Neural cell (in vitro differentiated cells): ENCODE results near the gene ACACA. TPM values are rescaled to one million over a fixed set of nuclear protein-coding genes. Genes with fewer than 3 reads are reported as not detected.

Experiments
- H2AFZ ChIP-seq: fragments of 200-600, 300-800 bp; sonication (generic), shearing (Covaris generic); 2 replicates; pipeline ENCODE4 v1.6.0; 2014; ENCODE audit warnings: low read depth, mild to moderate bottlenecking, antibody characterized with exemption, low read length, moderate library complexity
- H3F3A ChIP-seq: fragments of 200-600 bp; shearing (Covaris generic); 2 replicates; pipeline ENCODE4 v1.6.1; 2016; ENCODE audit warnings: mild to moderate bottlenecking, moderate library complexity, mixed read lengths, antibody characterized with exemption, low read length; ENCODE audit not compliant: insufficient read depth, poor library complexity, severe bottlenecking
- H3K27ac ChIP-seq: fragments of 200-600, 300-800 bp; sonication (generic), shearing (Covaris generic); 2 replicates; pipeline ENCODE4 v1.5.1; 2014; ENCODE audit warnings: mild to moderate bottlenecking, low read length, moderate library complexity
- H3K27me3 ChIP-seq: fragments of 300-800, 200-600 bp; sonication (generic), shearing (Covaris generic); 2 replicates; pipeline ENCODE4 v1.6.0; 2014; ENCODE audit warnings: mild to moderate bottlenecking, low read depth, low read length, moderate library complexity; ENCODE audit not compliant: insufficient read depth
- H3K36me3 ChIP-seq: fragments of 300-800, 200-600 bp; sonication (generic), shearing (Covaris generic); 2 replicates; pipeline ENCODE4 v1.5.1; 2014; ENCODE audit warnings: mild to moderate bottlenecking, antibody characterized with exemption, low read length, moderate library complexity; ENCODE audit not compliant: insufficient read depth
- H3K4me2 ChIP-seq: fragments of 300-800, 200-600 bp; sonication (generic), shearing (Covaris generic); 2 replicates; pipeline ENCODE4 v1.6.0; 2014; ENCODE audit warnings: mild to moderate bottlenecking, low read length
- H3K4me3 ChIP-seq: fragments of 300-800, 200-600 bp; sonication (generic), shearing (Covaris generic); 2 replicates; pipeline ENCODE4 v1.5.1; 2014; ENCODE audit warnings: mild to moderate bottlenecking, low read length, moderate library complexity
- H3K79me2 ChIP-seq: fragments of 200-600 bp; shearing (Covaris generic); replicated peaks from 2 replicates; pipeline ENCODE4 v1.6.0; 2014; ENCODE audit warnings: mild to moderate bottlenecking, low read length, moderate library complexity; ENCODE audit not compliant: insufficient read depth
- H3K9ac ChIP-seq: fragments of 300-800, 200-600 bp; sonication (generic), shearing (Covaris generic); 2 replicates; pipeline ENCODE4 v1.6.1; 2016; ENCODE audit warnings: mild to moderate bottlenecking, low read length, mixed read lengths
- H3K9me2 ChIP-seq: fragments of 200-600 bp; shearing (Covaris generic); 2 replicates; pipeline ENCODE4 v1.6.1; 2016; ENCODE audit warnings: mild to moderate bottlenecking, low read length, mixed read lengths; ENCODE audit not compliant: insufficient read depth
- H3K9me3 ChIP-seq: fragments of 200-600, 300-800 bp; sonication (generic), shearing (Covaris generic); 2 replicates; pipeline ENCODE4 v1.6.1; 2016; ENCODE audit warnings: mild to moderate bottlenecking, mixed run types, low read length, moderate library complexity, mixed read lengths
- H4K20me1 ChIP-seq: fragments of 200-600 bp; shearing (Covaris generic); 2 replicates; pipeline ENCODE4 v1.6.1; 2016; ENCODE audit warnings: mild to moderate bottlenecking, mixed run types; ENCODE audit not compliant: insufficient read depth
- CTCF ChIP-seq: fragments of 450-650 bp; IDR thresholded peaks from 2 replicates; pipeline ENCODE4 v1.5.1; 2014; ENCODE audit warnings: antibody characterized with exemption, mild to moderate bottlenecking, moderate library complexity; ENCODE audit not compliant: poor library complexity, severe bottlenecking
- EP300 ChIP-seq: fragments of 450-650 bp; conservative IDR thresholded peaks from 2 replicates; pipeline ENCODE4 v1.6.1; 2014; ENCODE audit warnings: antibody characterized with exemption, mild to moderate bottlenecking, moderate library complexity; ENCODE audit not compliant: poor library complexity, severe bottlenecking
- EZH2 ChIP-seq: fragments of 200-600, 300-800 bp; shearing (Covaris generic), sonication (generic); IDR thresholded peaks from 2 replicates; pipeline ENCODE4 v1.6.1; 2014; ENCODE audit warnings: antibody characterized with exemption, low read length, borderline replicate concordance, mild to moderate bottlenecking; ENCODE audit not compliant: insufficient read depth, poor library complexity, severe bottlenecking
- MXI1 ChIP-seq: fragments of 450-650 bp; conservative IDR thresholded peaks from 2 replicates; pipeline ENCODE4 v1.6.1; 2014; ENCODE audit warnings: antibody characterized with exemption, mild to moderate bottlenecking; ENCODE audit not compliant: poor library complexity, severe bottlenecking
- POLR2AphosphoS5 ChIP-seq: IDR thresholded peaks from 2 replicates; pipeline ENCODE4 v1.6.1; 2012
- RAD21 ChIP-seq: fragments of 450-650 bp; conservative IDR thresholded peaks from 2 replicates; pipeline ENCODE4 v1.6.1; 2014; ENCODE audit warnings: antibody characterized with exemption, mild to moderate bottlenecking, moderate library complexity
- REST ChIP-seq: IDR thresholded peaks from 2 replicates; pipeline ENCODE4 v1.6.1; 2012; ENCODE audit warnings: borderline replicate concordance
- SMC3 ChIP-seq: fragments of 450-650 bp; conservative IDR thresholded peaks from 2 replicates; pipeline ENCODE4 v1.6.1; 2014; ENCODE audit warnings: antibody characterized with exemption, mild to moderate bottlenecking, moderate library complexity; ENCODE audit not compliant: poor library complexity
- TAF1 ChIP-seq: IDR thresholded peaks from 2 replicates; pipeline ENCODE4 v1.6.1; 2012; ENCODE audit warnings: low read depth
- polyA plus RNA-seq: library from polyadenylated mRNA; depleted of rRNA; stranded (reverse); fragments of >200 nt; gene quantifications from 2 replicates; pipeline ENCODE4 v1.2.3, GENCODE V29; 2014

ACACA gene
- polyA plus RNA-seq, 1 donor from 2014 or later: 38.4 TPM

- Histone ChIP-seq H3K36me3 (no peaks in the 10 kb centered on the region), H3K27me3 (no peaks in the 10 kb centered on the region), H3K9me3 (no peaks in the 10 kb centered on the region), H3K9me2 (no peaks in the 10 kb centered on the region), H3K4me2 (no peak overlapping the region), H3F3A (no peaks in the 10 kb centered on the region), H3K27ac (no peak overlapping the region), H2AFZ (no peak overlapping the region), H3K9ac (no peak overlapping the region), H4K20me1 (no peaks in the 10 kb centered on the region), H3K4me3 (no peak overlapping the region), H3K79me2 (no peaks in the 10 kb centered on the region)
- no peak for TF ChIP-seq MXI1
- no peak for TF ChIP-seq SMC3
- TF ChIP-seq RAD21: no peak
- no peak for TF ChIP-seq CTCF
- TF ChIP-seq TAF1: no peak
These were observed 20.2 kb downstream of the ACACA start for GRCh38 chr17:37386462-37386861.

- no peaks in the 10 kb centered on the region for H4K20me1 ChIP-seq
- H3K9me2 ChIP-seq: no peaks in the 10 kb centered on the region
These were observed 21.1 kb downstream of the ACACA start for GRCh38 chr17:37385474-37385990.

GRCh38 chr17:37384560-37385149 is 22.0 kb downstream of the ACACA start:
- Histone ChIP-seq H3F3A (no peaks in the 10 kb centered on the region), H3K9me3 (no peaks in the 10 kb centered on the region), H3K27ac (no peak overlapping the region), H3K9me2 (no peaks in the 10 kb centered on the region), H3K36me3 (no peaks in the 10 kb centered on the region), H3K4me2 (no peak overlapping the region), H4K20me1 (no peaks in the 10 kb centered on the region), H3K4me3 (no peak overlapping the region), H2AFZ (no peak overlapping the region), H3K27me3 (no peaks in the 10 kb centered on the region), H3K79me2 (no peaks in the 10 kb centered on the region), H3K9ac (no peak overlapping the region)
- TF ChIP-seq CTCF (no peak), SMC3 (no peak), EP300 (no peak), EZH2 (no peak), TAF1 (no peak), RAD21 (no peak), MXI1 (no peak), POLR2AphosphoS5 (no peak), REST (no peak)

More at GRCh38 chr17:37385474-37385990, 21.1 kb downstream of the ACACA start:
- TF ChIP-seq POLR2AphosphoS5: no peak
- no peak overlapping the region for H2AFZ ChIP-seq
- no peaks in the 10 kb centered on the region for H3K9me3 ChIP-seq
- H3F3A ChIP-seq: no peaks in the 10 kb centered on the region
- no peak overlapping the region for H3K4me3 ChIP-seq
- no peaks in the 10 kb centered on the region for H3K79me2 ChIP-seq
- H3K4me2 ChIP-seq: no peak overlapping the region
- no peaks in the 10 kb centered on the region for H3K36me3 ChIP-seq
- H3K27ac ChIP-seq: no peak overlapping the region
- no peak overlapping the region for H3K9ac ChIP-seq
- H3K27me3 ChIP-seq: no peaks in the 10 kb centered on the region
